BLaER1 (cell line): Measurements from ENCODE around the gene SLC25A6.
A peak's percentile ranks its signal among the peaks of the same experiment; 100 is the strongest.

ENCODE experiments used
- H3K27ac ChIP-seq: shearing (Covaris generic); formaldehyde crosslinking; 2 replicates; pipeline ENCODE4 v1.8.1; 2022
- H3K27me3 ChIP-seq: shearing (Covaris generic); formaldehyde crosslinking; 2 replicates; pipeline ENCODE4 v1.8.1; 2022
- H3K36me3 ChIP-seq: shearing (Covaris generic); formaldehyde crosslinking; 2 replicates; pipeline ENCODE4 v1.8.1; 2022
- H3K4me1 ChIP-seq: shearing (Covaris generic); formaldehyde crosslinking; 2 replicates; pipeline ENCODE4 v1.8.1; 2022
- H3K4me2 ChIP-seq: shearing (Covaris generic); formaldehyde crosslinking; 2 replicates; pipeline ENCODE4 v1.8.1; 2022
- H3K4me3 ChIP-seq: shearing (Covaris generic); formaldehyde crosslinking; 2 replicates; pipeline ENCODE4 v1.8.1; 2022
- H3K9ac ChIP-seq: shearing (Covaris generic); formaldehyde crosslinking; 2 replicates; pipeline ENCODE4 v1.8.1; 2022
- H3K9me3 ChIP-seq: shearing (Covaris generic); formaldehyde crosslinking; 2 replicates; pipeline ENCODE4 v1.8.1; 2022
- H4K20me1 ChIP-seq: shearing (Covaris generic); formaldehyde crosslinking; 2 replicates; pipeline ENCODE4 v1.8.1; 2022
- Cebpa-rat ChIP-seq: shearing (Covaris generic); IDR thresholded peaks from 2 replicates; pipeline ENCODE4 v1.8.1; 2022

SLC25A6 gene

GRCh38 chrX:1336331-1336943, 55.5 kb downstream of the SLC25A6 start, which contains the start of gene IL3RA:
Gene IL3RA (plus strand): TSS chrX:1336785. CDS start chrX:1341766, 4,981 bp downstream.
- H3K9ac ChIP-seq, result peak within 1 kb of the TSS; percentile 77

More at GRCh38 chrX:1336331-1336943, 55.5 kb downstream of the SLC25A6 start, which contains the start of gene IL3RA:
- Histone ChIP-seq H3K9me3 (peaks cover 12% of the 10 kb centered on the region), H3K4me2 (peak within 1 kb of the TSS; percentile 87), H3K4me3 (peak within 1 kb of the TSS; percentile 67), H3K4me1 (peaks cover 56% of the 10 kb centered on the region), H4K20me1 (no peaks in the 10 kb centered on the region), H3K27me3 (no peaks in the 10 kb centered on the region), H3K27ac (peak within 1 kb of the TSS; percentile 78), H3K36me3 (peaks cover 30% of the 10 kb centered on the region)
- peak; percentile 82 for TF ChIP-seq Cebpa-rat
